Measurements from ENCODE around the gene SUMO1. TPM values are rescaled to one million over a fixed set of nuclear protein-coding genes. Genes with fewer than 3 reads are reported as not detected.
"Not testable (repeated sequence)": the region's sequence is repeated elsewhere in the genome, so short reads cannot be mapped to it uniquely, and the experiment has no call there.

Gene SUMO1
- polyA plus RNA-seq, 4 donors, result 93.6 to 156 (median 114) TPM

- Histone ChIP-seq H3K27ac (ENCODE audit: low read depth in 1 of 3, low read length in 2 of 3) (no peak overlapping the region), H3K4me1 (ENCODE audit: control insufficient read depth in 3 of 3, insufficient read depth in 2 of 3, low read depth in 1 of 3, low read length in 2 of 3) (peaks cover 0 to 2% (median 0%) of the 10 kb centered on the region in 3 donors), H3K27me3 (ENCODE audit: control insufficient read depth in 3 of 3, insufficient read depth in 3 of 3, low read length in 3 of 3) (no peaks in the 10 kb centered on the region), H3K4me3 (ENCODE audit: low read depth in 1 of 3, low read length in 3 of 3) (peak overlapping the region in 2 of 3 donors; percentile 84 to 93), H3K36me3 (ENCODE audit: control insufficient read depth in 3 of 3, insufficient read depth in 2 of 3, low read depth in 1 of 3, low read length in 3 of 3) (peaks cover 0 to 10% (median 0%) of the 10 kb centered on the region in 3 donors), H3K9me3 (ENCODE audit: control insufficient read depth in 2 of 2, insufficient read depth in 1 of 2, low read depth in 1 of 2, low read length in 1 of 2) (no peaks in the 10 kb centered on the region)
- WGBS, 3 donors, result 3 to 17% (median 6%) methylated on average over 9 of the region's 9 CpGs
- FAIRE-seq, result no peak
- peak; percentile 13 to 28 for DNase-seq
These were observed 29.1 kb upstream of the SUMO1 start for GRCh38 chr2:202267495-202267894.

- Histone ChIP-seq H3K27me3 (ENCODE audit: control insufficient read depth in 3 of 3, insufficient read depth in 3 of 3, low read length in 3 of 3) (no peaks in the 10 kb centered on the region), H3K27ac (ENCODE audit: low read depth in 1 of 3, low read length in 2 of 3) (peak within 1 kb of the TSS; percentile 83 to 99 (median 96)), H3K4me3 (ENCODE audit: low read depth in 1 of 3, low read length in 3 of 3) (peak within 1 kb of the TSS; percentile 81 to 93 (median 84)), H3K9me3 (ENCODE audit: control insufficient read depth in 2 of 2, insufficient read depth in 1 of 2, low read depth in 1 of 2, low read length in 1 of 2) (no peaks in the 10 kb centered on the region), H3K36me3 (ENCODE audit: control insufficient read depth in 3 of 3, insufficient read depth in 2 of 3, low read depth in 1 of 3, low read length in 3 of 3) (peaks cover 0 to 10% (median 0%) of the 10 kb centered on the region in 3 donors), H3K4me1 (ENCODE audit: control insufficient read depth in 3 of 3, insufficient read depth in 2 of 3, low read depth in 1 of 3, low read length in 2 of 3) (peaks cover 0 to 2% (median 0%) of the 10 kb centered on the region in 3 donors)
- WGBS, 3 donors, result 0% methylated on average over 54 of the region's 54 CpGs
- DNase-seq (peak; percentile 96 to 98), FAIRE-seq (no peak)
These were observed 27.3 kb upstream of the SUMO1 start, which contains the start of gene NOP58 for GRCh38 chr2:202265467-202266277. TSS of gene NOP58 (plus strand) at chr2:202265763. CDS start at chr2:202265942, 179 bp downstream.

- FAIRE-seq, result no peak
- H3K4me1 ChIP-seq (ENCODE audit: control insufficient read depth in 3 of 3, insufficient read depth in 2 of 3, low read depth in 1 of 3, low read length in 2 of 3), result no peaks in the 10 kb centered on the region
- no peak for DNase-seq
- 59 to 82% (median 74%) methylated on average over 4 of the region's 4 CpGs for WGBS, 3 donors
- no peak overlapping the region for H3K4me3 ChIP-seq (ENCODE audit: low read depth in 1 of 3, low read length in 3 of 3)
- no peak overlapping the region for H3K27ac ChIP-seq (ENCODE audit: low read depth in 1 of 3, low read length in 2 of 3)
- no peaks in the 10 kb centered on the region for H3K27me3 ChIP-seq (ENCODE audit: control insufficient read depth in 3 of 3, insufficient read depth in 3 of 3, low read length in 3 of 3)
- no peaks in the 10 kb centered on the region for H3K36me3 ChIP-seq (ENCODE audit: control insufficient read depth in 3 of 3, insufficient read depth in 2 of 3, low read depth in 1 of 3, low read length in 3 of 3)
- H3K9me3 ChIP-seq (ENCODE audit: control insufficient read depth in 2 of 2, insufficient read depth in 1 of 2, low read depth in 1 of 2, low read length in 1 of 2), result no peaks in the 10 kb centered on the region
These were observed 23.1 kb upstream of the SUMO1 start for GRCh38 chr2:202261531-202261930.

GRCh38 chr2:202251494-202251893, 13.1 kb upstream of the SUMO1 start:
- DNase-seq, result no peak
- Histone ChIP-seq H3K36me3 (ENCODE audit: control insufficient read depth in 3 of 3, insufficient read depth in 2 of 3, low read depth in 1 of 3, low read length in 3 of 3) (no peaks in the 10 kb centered on the region), H3K27ac (ENCODE audit: low read depth in 1 of 3, low read length in 2 of 3) (no peak overlapping the region), H3K9me3 (ENCODE audit: control insufficient read depth in 2 of 2, insufficient read depth in 1 of 2, low read depth in 1 of 2, low read length in 1 of 2) (peaks cover 0 to 6% of the 10 kb centered on the region in 2 donors), H3K4me3 (ENCODE audit: low read depth in 1 of 3, low read length in 3 of 3) (no peak overlapping the region), H3K4me1 (ENCODE audit: control insufficient read depth in 3 of 3, insufficient read depth in 2 of 3, low read depth in 1 of 3, low read length in 2 of 3) (no peaks in the 10 kb centered on the region), H3K27me3 (ENCODE audit: control insufficient read depth in 3 of 3, insufficient read depth in 3 of 3, low read length in 3 of 3) (no peaks in the 10 kb centered on the region)
- no peak for FAIRE-seq
- 74 to 82% (median 82%) methylated on average over 3 to 5 of the region's 5 CpGs for WGBS, 3 donors

- Histone ChIP-seq H3K4me1 (ENCODE audit: control insufficient read depth in 3 of 3, insufficient read depth in 2 of 3, low read depth in 1 of 3, low read length in 2 of 3) (no peaks in the 10 kb centered on the region), H3K36me3 (ENCODE audit: control insufficient read depth in 3 of 3, insufficient read depth in 2 of 3, low read depth in 1 of 3, low read length in 3 of 3) (no peaks in the 10 kb centered on the region), H3K4me3 (ENCODE audit: low read depth in 1 of 3, low read length in 3 of 3) (no peak overlapping the region), H3K9me3 (ENCODE audit: control insufficient read depth in 2 of 2, insufficient read depth in 1 of 2, low read depth in 1 of 2, low read length in 1 of 2) (peaks cover 0 to 6% of the 10 kb centered on the region in 2 donors), H3K27ac (ENCODE audit: low read depth in 1 of 3, low read length in 2 of 3) (no peak overlapping the region), H3K27me3 (ENCODE audit: control insufficient read depth in 3 of 3, insufficient read depth in 3 of 3, low read length in 3 of 3) (no peaks in the 10 kb centered on the region)
- WGBS, 3 donors, result 66 to 79% (median 76%) methylated on average over 10 of the region's 10 CpGs
- FAIRE-seq (no peak), DNase-seq (no peak)
These were observed 11.3 kb upstream of the SUMO1 start for GRCh38 chr2:202249521-202250253.

GRCh38 chr2:202247710-202248109, 9.3 kb upstream of the SUMO1 start:
- H3K4me1 ChIP-seq (ENCODE audit: control insufficient read depth in 3 of 3, insufficient read depth in 2 of 3, low read depth in 1 of 3, low read length in 2 of 3); H3K36me3 ChIP-seq (ENCODE audit: control insufficient read depth in 3 of 3, insufficient read depth in 2 of 3, low read depth in 1 of 3, low read length in 3 of 3); H3K27ac ChIP-seq (ENCODE audit: low read depth in 1 of 3, low read length in 2 of 3); H3K27me3 ChIP-seq (ENCODE audit: control insufficient read depth in 3 of 3, insufficient read depth in 3 of 3, low read length in 3 of 3); H3K9me3 ChIP-seq (ENCODE audit: control insufficient read depth in 2 of 2, insufficient read depth in 1 of 2, low read depth in 1 of 2, low read length in 1 of 2); H3K4me3 ChIP-seq (ENCODE audit: low read depth in 1 of 3, low read length in 3 of 3); DNase-seq; FAIRE-seq: not testable (repeated sequence)
- WGBS, 3 donors, result 93 to 97% (median 95%) methylated on average over 5 of the region's 5 CpGs

GRCh38 chr2:202237787-202238233, 587 bp downstream of the SUMO1 start:
- peak overlapping the region; percentile 91 to 99 (median 92) for H3K4me3 ChIP-seq (ENCODE audit: low read depth in 1 of 3, low read length in 3 of 3)
- no peaks in the 10 kb centered on the region for H3K27me3 ChIP-seq (ENCODE audit: control insufficient read depth in 3 of 3, insufficient read depth in 3 of 3, low read length in 3 of 3)
- DNase-seq (peak; percentile 33 to 68), FAIRE-seq (no peak)
- no peaks in the 10 kb centered on the region for H3K9me3 ChIP-seq (ENCODE audit: control insufficient read depth in 2 of 2, insufficient read depth in 1 of 2, low read depth in 1 of 2, low read length in 1 of 2)
- H3K4me1 ChIP-seq (ENCODE audit: control insufficient read depth in 3 of 3, insufficient read depth in 2 of 3, low read depth in 1 of 3, low read length in 2 of 3), result no peaks in the 10 kb centered on the region
- 1% methylated on average over 30 of the region's 30 CpGs for WGBS, 3 donors
- H3K27ac ChIP-seq (ENCODE audit: low read depth in 1 of 3, low read length in 2 of 3), result peak overlapping the region; percentile 53 to 93 (median 85)
- peaks cover 0 to 3% (median 2%) of the 10 kb centered on the region in 3 donors for H3K36me3 ChIP-seq (ENCODE audit: control insufficient read depth in 3 of 3, insufficient read depth in 2 of 3, low read depth in 1 of 3, low read length in 3 of 3)

GRCh38 chr2:202221873-202222272, 16.5 kb downstream of the SUMO1 start:
- DNase-seq, result no peak
- no peak for FAIRE-seq

More at GRCh38 chr2:202221873-202222272, 16.5 kb downstream of the SUMO1 start:
- 76 to 93% (median 87%) methylated on average over 1 of the region's 1 CpG for WGBS, 3 donors
- Histone ChIP-seq H3K27ac (ENCODE audit: low read depth in 1 of 3, low read length in 2 of 3) (no peak overlapping the region), H3K27me3 (ENCODE audit: control insufficient read depth in 3 of 3, insufficient read depth in 3 of 3, low read length in 3 of 3) (no peaks in the 10 kb centered on the region), H3K9me3 (ENCODE audit: control insufficient read depth in 2 of 2, insufficient read depth in 1 of 2, low read depth in 1 of 2, low read length in 1 of 2) (no peaks in the 10 kb centered on the region), H3K36me3 (ENCODE audit: control insufficient read depth in 3 of 3, insufficient read depth in 2 of 3, low read depth in 1 of 3, low read length in 3 of 3) (peaks cover 2 to 15% (median 2%) of the 10 kb centered on the region in 3 donors), H3K4me3 (ENCODE audit: low read depth in 1 of 3, low read length in 3 of 3) (no peak overlapping the region), H3K4me1 (ENCODE audit: control insufficient read depth in 3 of 3, insufficient read depth in 2 of 3, low read depth in 1 of 3, low read length in 2 of 3) (no peaks in the 10 kb centered on the region)

All from small intestine (tissue), 7 donors.